A549 treated with GW870086 at 1 μM for 4 hours (cell line): Measurements from ENCODE around the gene ZNF749. TPM values are rescaled to one million over a fixed set of nuclear protein-coding genes. Genes with fewer than 3 reads are reported as not detected.

ENCODE experiments used
- total RNA-seq: library from RNA; stranded (reverse); fragments of 200-300 nt; extraction: Qiagen RNA extraction; gene quantifications from 5 replicates; pipeline ENCODE4 v1.2.3, GENCODE V29; 2022; ENCODE audit warnings: low read depth

Gene ZNF749
- 14.1 to 17.2 TPM (median 14.4 TPM) in 5 replicates for total RNA-seq

DNA sequence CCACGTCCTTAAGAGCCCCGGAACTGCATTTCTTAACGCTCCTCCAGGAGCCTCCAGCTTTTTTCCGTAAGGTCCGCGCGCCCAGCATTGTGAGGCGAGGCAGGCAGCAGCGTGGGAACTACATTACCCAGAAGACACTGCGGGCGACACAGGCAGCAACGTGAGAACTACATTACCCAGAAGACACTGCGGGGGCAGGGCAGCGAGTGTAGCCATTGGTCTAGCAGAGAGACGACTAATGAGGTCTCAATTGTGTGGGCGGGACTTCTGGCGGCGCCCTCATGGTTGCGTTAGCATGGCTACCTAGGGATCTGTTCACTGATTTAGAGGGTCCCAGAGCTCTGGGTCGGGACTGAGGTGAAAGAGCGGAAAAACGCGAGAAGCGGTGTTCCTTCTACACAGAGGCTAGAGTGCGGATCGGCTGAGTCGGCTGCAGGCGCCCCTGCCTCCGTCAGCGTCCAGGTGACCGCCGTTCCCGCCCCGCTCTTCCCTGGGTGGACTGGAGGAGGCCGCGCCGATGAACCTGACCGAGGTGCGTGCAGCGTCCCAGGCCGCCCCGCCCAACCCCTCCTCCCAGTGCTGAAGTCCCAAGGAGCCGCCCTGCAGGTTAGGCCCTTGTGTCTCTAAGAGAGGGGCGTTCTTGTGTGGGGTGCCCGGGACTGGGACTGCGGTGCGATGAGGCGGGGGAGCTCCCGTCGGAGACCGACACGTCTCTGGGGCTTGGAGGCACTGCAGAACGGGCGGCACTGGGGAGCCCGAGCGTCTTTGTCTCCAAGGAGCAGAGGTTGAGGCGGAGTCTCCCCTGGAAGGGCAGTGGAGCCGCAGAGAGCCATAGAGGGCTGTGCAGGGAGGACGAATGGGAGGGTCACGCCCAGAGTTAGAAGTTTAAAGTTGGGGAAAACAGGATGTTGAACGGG is at the start of gene ZNF749:
Gene ZNF749, plus strand, starts transcription at position 264 of the 917 bp plus-strand sequence. Its CDS starts 254 bp downstream, at position 518.

DNA sequence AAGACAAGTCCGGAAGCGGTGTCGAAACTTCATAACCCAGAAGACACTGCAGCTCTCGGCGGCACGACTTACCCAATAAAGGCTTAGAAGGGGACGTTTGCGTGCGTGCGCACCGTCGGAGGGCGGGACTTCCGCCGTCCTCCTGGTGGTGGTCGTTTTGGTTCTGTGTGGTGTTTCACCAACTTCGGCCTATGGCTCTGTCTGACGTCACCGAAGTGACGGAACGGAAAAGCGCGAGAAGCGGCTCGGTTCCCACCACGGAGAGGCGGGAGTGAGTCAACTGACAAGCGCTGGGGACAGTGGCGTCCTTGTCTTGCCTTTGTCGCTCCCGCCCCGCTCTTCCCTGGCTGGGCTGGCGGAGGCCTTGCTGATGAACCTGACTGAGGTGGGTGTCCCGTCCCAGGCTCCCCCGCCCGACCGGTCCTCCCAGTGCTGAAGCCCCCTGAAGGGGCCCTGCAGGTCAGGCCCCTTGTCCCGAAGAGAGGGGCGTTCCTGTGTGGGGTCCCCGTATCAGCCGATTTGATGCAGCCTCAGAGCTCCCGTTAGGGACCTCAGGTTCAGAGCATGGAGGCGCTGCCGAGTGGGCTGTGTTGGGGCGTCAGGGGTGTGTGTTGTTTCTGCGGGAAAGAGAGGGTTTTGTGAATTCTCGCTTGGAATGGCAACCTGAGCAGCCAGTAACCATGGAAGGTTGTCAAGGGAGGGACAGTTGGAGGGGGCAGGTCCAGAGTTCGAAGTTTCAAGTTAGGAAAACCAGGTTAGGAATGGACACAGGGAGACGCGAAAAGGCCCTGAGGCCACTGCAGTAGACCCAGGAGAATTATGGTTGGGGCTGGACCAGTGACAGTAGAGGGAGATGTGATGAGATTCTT is 45.2 kb upstream of the ZNF749 start, which contains the start of gene ZNF548:
Gene ZNF548, plus strand, starts transcription at position 125 of the 869 bp plus-strand sequence. Its CDS starts 246 bp downstream, at position 371.

GRCh38 chr19:57410877-57411671 is 24.1 kb upstream of the ZNF749 start, which contains the start of gene ZNF17:
TSS of gene ZNF17 (plus strand) at chr19:57411161. CDS start at chr19:57413616, 2,455 bp downstream.

DNA sequence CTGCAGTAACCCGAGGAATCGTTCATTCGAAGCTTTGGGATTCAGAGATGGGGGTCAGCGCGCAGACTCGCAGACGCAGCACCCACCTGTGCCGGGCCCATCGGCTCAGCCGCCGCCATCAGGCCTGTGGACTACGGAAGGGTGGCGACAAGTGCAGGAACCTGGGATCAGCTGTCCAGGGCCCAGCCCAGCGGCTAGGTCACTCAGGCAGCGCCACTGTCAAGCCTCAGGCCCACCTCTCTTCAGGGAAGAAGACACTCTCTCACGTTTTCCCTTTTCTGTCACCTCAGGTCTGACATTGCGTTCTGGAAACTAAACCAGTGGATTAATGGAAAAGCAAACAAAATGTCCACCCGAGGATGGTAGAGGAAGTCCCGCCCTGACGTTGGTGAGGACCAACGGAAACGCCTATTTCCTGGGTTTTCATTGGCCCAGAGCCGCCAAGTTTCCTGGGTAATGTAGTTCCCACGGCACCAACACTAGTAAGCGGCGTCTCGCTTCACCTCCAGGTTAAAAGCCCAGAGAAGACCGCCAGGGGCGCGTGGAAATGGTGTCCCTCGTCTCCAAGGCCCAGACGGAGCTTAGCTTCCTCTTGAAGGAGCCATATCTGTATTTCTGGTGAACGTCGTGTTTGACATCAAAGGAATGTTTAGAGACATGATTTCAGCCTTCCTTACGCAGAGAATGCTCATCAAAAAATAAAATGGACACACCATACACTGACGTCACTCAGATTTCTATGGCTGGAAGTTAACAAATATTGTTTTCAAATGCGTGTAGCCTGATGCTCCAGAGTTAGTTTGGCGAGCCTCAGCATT is 42.3 kb downstream of the ZNF749 start, which contains the start of gene ZNF772:
Gene ZNF772, minus strand, starts transcription at position 376 of the 818 bp plus-strand sequence. Its CDS starts 257 bp downstream, at position 119.

GRCh38 chr19:57487477-57488298 is 52.6 kb downstream of the ZNF749 start, which contains the start of gene ZNF419:
TSS of gene ZNF419 (plus strand) at chr19:57487750. CDS start at chr19:57487951, 201 bp downstream.

Other genes with a start within 250 kb of the ZNF749 start
- 6.8 to 9.0 TPM (median 7.4 TPM) in 5 replicates for gene ZNF264, start 243.8 kb upstream of the ZNF749 start, total RNA-seq
- 0.23 to 0.73 TPM (median 0.37 TPM) in 5 replicates for gene AURKC, start 204.3 kb upstream of the ZNF749 start, total RNA-seq
- 1.2 to 2.4 TPM (median 2.0 TPM) in 5 replicates for gene ZNF805, start 194.7 kb upstream of the ZNF749 start, total RNA-seq
- 0.89 to 1.2 TPM (median 0.96 TPM) in 5 replicates for gene ZNF460, start 154.8 kb upstream of the ZNF749 start, total RNA-seq
- 0.78 to 1.7 TPM (median 1.4 TPM) in 5 replicates for gene ZNF543, start 114.9 kb upstream of the ZNF749 start, total RNA-seq
- gene ZNF304, start 84.1 kb upstream of the ZNF749 start, total RNA-seq, result 2.0 to 2.5 TPM (median 2.3 TPM) in 5 replicates
- gene TRAPPC2B, start 71.8 kb upstream of the ZNF749 start, total RNA-seq, result 15.8 to 18.0 TPM (median 16.3 TPM) in 5 replicates
- gene ZNF547, start 71.8 kb upstream of the ZNF749 start, total RNA-seq, result 1.4 to 2.2 TPM (median 1.7 TPM) in 5 replicates
- 2.2 to 4.6 TPM (median 3.9 TPM) in 5 replicates for gene ZNF548, start 45.5 kb upstream of the ZNF749 start, total RNA-seq
- gene ZNF17, start 24.2 kb upstream of the ZNF749 start, total RNA-seq, result 4.0 to 7.4 TPM (median 4.9 TPM) in 5 replicates
- gene VN1R1, start 21.8 kb downstream of the ZNF749 start, total RNA-seq, result 0.08 to 0.10 TPM in 2 of 5 replicates, not detected in the others
- 0.58 to 1.8 TPM (median 1.5 TPM) in 5 replicates for gene ZNF772, start 42.2 kb downstream of the ZNF749 start, total RNA-seq
- 5.6 to 9.9 TPM (median 6.5 TPM) in 5 replicates for gene ZNF419, start 52.4 kb downstream of the ZNF749 start, total RNA-seq
- 3.6 to 5.6 TPM (median 5.5 TPM) in 5 replicates for gene ZNF773, start 64.6 kb downstream of the ZNF749 start, total RNA-seq
- 1.5 to 2.1 TPM (median 1.8 TPM) in 5 replicates for gene ZNF549, start 92.0 kb downstream of the ZNF749 start, total RNA-seq
- gene ZNF550, start 124.5 kb downstream of the ZNF749 start, total RNA-seq, result 3.0 to 4.3 TPM (median 3.8 TPM) in 5 replicates
- 3.4 to 5.5 TPM (median 4.7 TPM) in 5 replicates for gene ZNF416, start 143.6 kb downstream of the ZNF749 start, total RNA-seq
- gene ZIK1, start 148.8 kb downstream of the ZNF749 start, total RNA-seq, result not detected in 5 replicates
- gene ZNF530, start 164.6 kb downstream of the ZNF749 start, total RNA-seq, result 4.2 to 5.6 TPM (median 4.8 TPM) in 5 replicates
- gene ZNF134, start 178.9 kb downstream of the ZNF749 start, total RNA-seq, result 8.8 to 12.1 TPM (median 9.3 TPM) in 5 replicates
- 5.1 to 6.8 TPM (median 6.0 TPM) in 5 replicates for gene ZNF211, start 197.8 kb downstream of the ZNF749 start, total RNA-seq
- gene ZSCAN4, start 233.6 kb downstream of the ZNF749 start, total RNA-seq, result not detected in 5 replicates
- 4.8 to 5.6 TPM (median 5.0 TPM) in 5 replicates for gene ZNF551, start 246.7 kb downstream of the ZNF749 start, total RNA-seq